CMK (cell line): Measurements from ENCODE around the gene SYT2.
"Not testable (repeated sequence)": the region's sequence is repeated elsewhere in the genome, so short reads cannot be mapped to it uniquely, and the experiment has no call there.

ENCODE experiments used
- DNase-seq: peaks from one replicate; pipeline ENCODE4 v3.0.0-alpha.2; 2010; ENCODE audit warnings: low read depth

SYT2 gene

GRCh38 chr1:202710070-202711045 is at the start of gene SYT2:
TSS of gene SYT2 (minus strand) at chr1:202710454. CDS start at chr1:202605772, 104,682 bp downstream.
- no peak for DNase-seq

GRCh38 chr1:202756391-202756790 is 46.1 kb upstream of the SYT2 start:
- DNase-seq = no peak

- DNase-seq = no peak
Measured at GRCh38 chr1:202754293-202754692, 44.0 kb upstream of the SYT2 start.

GRCh38 chr1:202752774-202753173 is 42.5 kb upstream of the SYT2 start:
- no peak for DNase-seq

- DNase-seq = no peak
Measured at GRCh38 chr1:202750761-202751160, 40.5 kb upstream of the SYT2 start.

- no peak for DNase-seq
Measured at GRCh38 chr1:202750024-202750423, 39.8 kb upstream of the SYT2 start.

- no peak for DNase-seq
Measured at GRCh38 chr1:202745323-202745888, 35.2 kb upstream of the SYT2 start.

- DNase-seq = not testable (repeated sequence)
Measured at GRCh38 chr1:202744770-202745169, 34.5 kb upstream of the SYT2 start.

- DNase-seq = no peak
Measured at GRCh38 chr1:202742496-202742895, 32.2 kb upstream of the SYT2 start.

- no peak for DNase-seq
Measured at GRCh38 chr1:202733251-202733650, 23.0 kb upstream of the SYT2 start.

- DNase-seq = no peak
Measured at GRCh38 chr1:202728951-202729350, 18.7 kb upstream of the SYT2 start.

GRCh38 chr1:202725526-202725925 is 15.3 kb upstream of the SYT2 start:
- no peak for DNase-seq

- no peak for DNase-seq
Measured at GRCh38 chr1:202723708-202724107, 13.5 kb upstream of the SYT2 start.

- not testable (repeated sequence) for DNase-seq
Measured at GRCh38 chr1:202723046-202723445, 12.8 kb upstream of the SYT2 start.

- no peak for DNase-seq
Measured at GRCh38 chr1:202716654-202717053, 6.4 kb upstream of the SYT2 start.

- DNase-seq = not testable (repeated sequence)
Measured at GRCh38 chr1:202714202-202714601, 3.9 kb upstream of the SYT2 start.

GRCh38 chr1:202713110-202713509 is 2.9 kb upstream of the SYT2 start:
- no peak for DNase-seq

- no peak for DNase-seq
Measured at GRCh38 chr1:202711949-202712635, 1.8 kb upstream of the SYT2 start.

- DNase-seq = no peak
Measured at GRCh38 chr1:202709276-202710041, 795 bp downstream of the SYT2 start.

GRCh38 chr1:202708456-202709275 is 1.6 kb downstream of the SYT2 start:
- no peak for DNase-seq

- DNase-seq = no peak
Measured at GRCh38 chr1:202706851-202707250, 3.4 kb downstream of the SYT2 start.
